SU-DHL-6 (cell line): Measurements from ENCODE around the gene LRP1B.

ENCODE experiments used
- H2AFZ ChIP-seq: fragments of 200-600 bp; sonication (generic); 2 replicates; pipeline ENCODE4 v1.6.1; 2014; ENCODE audit warnings: low read depth, mild to moderate bottlenecking, moderate library complexity, mixed read lengths, antibody characterized with exemption, low read length; ENCODE audit not compliant: severe bottlenecking
- H3F3A ChIP-seq: fragments of 200-600 bp; shearing (Covaris generic); 2 replicates; pipeline ENCODE4 v1.6.0; 2016; ENCODE audit warnings: antibody characterized with exemption, mild to moderate bottlenecking; ENCODE audit not compliant: insufficient read depth
- H3K27ac ChIP-seq: fragments of 200-600 bp; sonication (generic); 2 replicates; pipeline ENCODE4 v1.5.1; 2016; ENCODE audit warnings: low read depth, mild to moderate bottlenecking, low read length, moderate library complexity, mixed read lengths
- H3K27me3 ChIP-seq: fragments of 200-600 bp; sonication (generic), shearing (Covaris generic); 2 replicates; pipeline ENCODE4 v1.6.0; 2014; ENCODE audit warnings: mild to moderate bottlenecking, low read length
- H3K36me3 ChIP-seq: fragments of 200-600 bp; sonication (generic); 2 replicates; pipeline ENCODE4 v1.6.1; 2014; ENCODE audit warnings: mild to moderate bottlenecking, low read length, mixed read lengths
- H3K4me2 ChIP-seq: fragments of 300-600, 200-600 bp; shearing (Covaris generic), sonication (generic); 2 replicates; pipeline ENCODE4 v1.6.0; 2014; ENCODE audit warnings: low read length, low read depth, mild to moderate bottlenecking; ENCODE audit not compliant: poor library complexity, severe bottlenecking
- H3K4me3 ChIP-seq: fragments of 200-600 bp; sonication (generic); 2 replicates; pipeline ENCODE4 v1.5.1; 2014; ENCODE audit warnings: antibody characterized with exemption, low read length, mild to moderate bottlenecking, mixed read lengths; ENCODE audit not compliant: insufficient read depth, poor library complexity, severe bottlenecking
- H3K79me2 ChIP-seq: fragments of 200-600 bp; sonication (generic); 2 replicates; pipeline ENCODE4 v1.6.1; 2014; ENCODE audit warnings: mild to moderate bottlenecking, low read length, moderate library complexity; ENCODE audit not compliant: insufficient read depth
- H3K9ac ChIP-seq: fragments of 200-600 bp; sonication (generic); 2 replicates; pipeline ENCODE4 v1.7.0; 2014; ENCODE audit warnings: mild to moderate bottlenecking, low read length
- H3K9me2 ChIP-seq: fragments of 200-600 bp; sonication (generic); replicated peaks from 2 replicates; pipeline ENCODE4 v1.6.1; 2014; ENCODE audit warnings: low read length; ENCODE audit not compliant: insufficient read depth
- H3K9me3 ChIP-seq: fragments of 200-600 bp; sonication (generic); 2 replicates; pipeline ENCODE4 v1.6.1; 2014; ENCODE audit warnings: low read length, mixed read lengths; ENCODE audit not compliant: insufficient read depth
- H4K20me1 ChIP-seq: fragments of 200-600 bp; sonication (generic); 2 replicates; pipeline ENCODE4 v1.6.1; 2014; ENCODE audit warnings: low read depth, mild to moderate bottlenecking, antibody characterized with exemption, low read length, moderate library complexity, mixed read lengths
- EZH2phosphoT487 ChIP-seq: fragments of 200-600 bp; sonication (generic), shearing (Covaris generic); conservative IDR thresholded peaks from 2 replicates; pipeline ENCODE4 v1.6.1; 2018; ENCODE audit warnings: mild to moderate bottlenecking, antibody characterized with exemption, low read length, moderate library complexity, mixed read lengths
- TF ChIP-seq, protein P1 (sequence below): fragments of 200-600 bp; sonication (generic); IDR thresholded peaks from one replicate; pipeline ENCODE4 v1.5.1; 2017; ENCODE audit warnings: antibody characterized with exemption, mild to moderate bottlenecking, low read length, moderate library complexity; ENCODE audit not compliant: insufficient read depth, poor library complexity, severe bottlenecking

Gene LRP1B

DNA sequence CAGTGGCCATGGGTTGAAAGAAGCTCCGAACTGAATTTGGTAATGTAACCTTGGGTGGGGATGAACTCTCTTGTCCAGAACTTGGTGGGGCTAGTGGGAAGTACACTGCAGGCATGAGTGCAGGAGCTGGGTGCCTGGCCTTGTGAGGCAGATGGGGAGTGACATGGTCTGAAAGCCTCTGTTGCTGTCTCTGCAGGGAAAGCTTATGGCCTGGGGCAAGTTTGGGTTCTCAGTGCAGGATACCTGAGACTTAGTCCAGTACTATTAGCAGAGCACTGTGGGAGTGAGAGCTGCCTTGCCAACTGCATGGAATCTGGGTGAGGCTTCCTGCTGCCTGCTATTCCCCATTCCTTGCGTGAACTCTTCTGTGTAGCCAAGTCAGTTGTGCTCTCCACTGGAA, 1729.8 kb downstream of the LRP1B start:
- Histone ChIP-seq H3K9ac (no peak overlapping the region), H3K79me2 (no peaks in the 10 kb centered on the region)
- TF ChIP-seq, protein P1, sequence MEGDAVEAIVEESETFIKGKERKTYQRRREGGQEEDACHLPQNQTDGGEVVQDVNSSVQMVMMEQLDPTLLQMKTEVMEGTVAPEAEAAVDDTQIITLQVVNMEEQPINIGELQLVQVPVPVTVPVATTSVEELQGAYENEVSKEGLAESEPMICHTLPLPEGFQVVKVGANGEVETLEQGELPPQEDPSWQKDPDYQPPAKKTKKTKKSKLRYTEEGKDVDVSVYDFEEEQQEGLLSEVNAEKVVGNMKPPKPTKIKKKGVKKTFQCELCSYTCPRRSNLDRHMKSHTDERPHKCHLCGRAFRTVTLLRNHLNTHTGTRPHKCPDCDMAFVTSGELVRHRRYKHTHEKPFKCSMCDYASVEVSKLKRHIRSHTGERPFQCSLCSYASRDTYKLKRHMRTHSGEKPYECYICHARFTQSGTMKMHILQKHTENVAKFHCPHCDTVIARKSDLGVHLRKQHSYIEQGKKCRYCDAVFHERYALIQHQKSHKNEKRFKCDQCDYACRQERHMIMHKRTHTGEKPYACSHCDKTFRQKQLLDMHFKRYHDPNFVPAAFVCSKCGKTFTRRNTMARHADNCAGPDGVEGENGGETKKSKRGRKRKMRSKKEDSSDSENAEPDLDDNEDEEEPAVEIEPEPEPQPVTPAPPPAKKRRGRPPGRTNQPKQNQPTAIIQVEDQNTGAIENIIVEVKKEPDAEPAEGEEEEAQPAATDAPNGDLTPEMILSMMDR, result no peak
- TF ChIP-seq EZH2phosphoT487, result no peak

DNA sequence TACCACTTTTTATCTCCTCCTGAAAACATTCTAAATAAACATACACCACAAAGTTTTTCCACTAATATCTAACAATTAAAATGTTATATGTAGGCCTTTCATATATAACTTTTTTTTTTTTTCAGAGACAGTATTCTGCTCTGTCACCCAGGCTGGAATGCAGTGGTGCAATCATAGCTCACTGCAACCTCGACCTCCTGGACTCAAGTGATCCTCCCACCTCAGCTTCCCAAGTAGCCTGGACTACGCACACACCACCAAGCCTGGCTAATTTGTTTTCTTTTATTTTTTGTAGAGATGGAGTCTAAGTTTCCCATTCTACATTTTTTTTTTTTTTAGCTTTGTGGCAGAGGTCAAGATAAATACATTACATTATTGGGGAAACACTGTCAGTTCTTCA, 1738.0 kb downstream of the LRP1B start:
- Histone ChIP-seq H3K27me3 (no peaks in the 10 kb centered on the region), H3K9ac (no peak overlapping the region), H3F3A (no peaks in the 10 kb centered on the region), H3K79me2 (no peaks in the 10 kb centered on the region), H2AFZ (no peak overlapping the region), H3K27ac (no peak overlapping the region), H3K36me3 (no peaks in the 10 kb centered on the region), H3K4me2 (no peak overlapping the region), H3K9me3 (no peaks in the 10 kb centered on the region), H3K9me2 (no peaks in the 10 kb centered on the region), H3K4me3 (no peak overlapping the region), H4K20me1 (no peaks in the 10 kb centered on the region)
- TF ChIP-seq, protein P1, result no peak
- TF ChIP-seq EZH2phosphoT487, result no peak

More for the DNA sequence above, 1729.8 kb downstream of the LRP1B start:
- no peaks in the 10 kb centered on the region for H3K9me3 ChIP-seq
- H3K4me2 ChIP-seq, result no peak overlapping the region
- no peaks in the 10 kb centered on the region for H3K27me3 ChIP-seq
- H2AFZ ChIP-seq, result no peak overlapping the region
- H3K27ac ChIP-seq, result no peak overlapping the region
- H4K20me1 ChIP-seq, result no peaks in the 10 kb centered on the region
- no peaks in the 10 kb centered on the region for H3K36me3 ChIP-seq
- H3K4me3 ChIP-seq, result no peak overlapping the region
- H3K9me2 ChIP-seq, result no peaks in the 10 kb centered on the region
- H3F3A ChIP-seq, result no peaks in the 10 kb centered on the region

DNA sequence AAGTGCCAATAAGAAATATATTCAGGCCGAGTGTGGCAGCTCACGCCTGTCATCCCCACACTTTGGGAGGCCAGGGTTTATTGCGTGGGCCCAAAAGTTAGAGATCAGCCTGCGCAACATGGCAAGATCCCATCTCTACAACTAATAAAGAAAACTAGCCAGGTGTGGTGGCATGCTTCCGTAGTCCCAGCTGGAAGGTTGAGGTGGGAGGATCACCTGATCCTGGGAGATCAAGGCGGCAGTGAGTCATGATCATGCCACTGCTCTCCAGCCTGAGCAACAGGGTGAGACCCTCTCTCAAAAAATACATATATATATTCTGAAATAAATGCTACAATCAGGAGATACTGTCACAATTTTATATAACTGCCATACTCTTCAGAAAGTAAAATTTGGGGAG, 1745.9 kb downstream of the LRP1B start:
- Histone ChIP-seq H3K27me3 (no peaks in the 10 kb centered on the region), H3K79me2 (no peaks in the 10 kb centered on the region), H3K9me3 (no peaks in the 10 kb centered on the region), H2AFZ (no peak overlapping the region), H3K36me3 (no peaks in the 10 kb centered on the region), H3K4me2 (no peak overlapping the region), H3K4me3 (no peak overlapping the region), H3F3A (no peaks in the 10 kb centered on the region), H4K20me1 (no peaks in the 10 kb centered on the region), H3K9me2 (no peaks in the 10 kb centered on the region), H3K27ac (no peak overlapping the region), H3K9ac (no peak overlapping the region)
- no peak for TF ChIP-seq EZH2phosphoT487
- TF ChIP-seq, protein P1, result no peak

DNA sequence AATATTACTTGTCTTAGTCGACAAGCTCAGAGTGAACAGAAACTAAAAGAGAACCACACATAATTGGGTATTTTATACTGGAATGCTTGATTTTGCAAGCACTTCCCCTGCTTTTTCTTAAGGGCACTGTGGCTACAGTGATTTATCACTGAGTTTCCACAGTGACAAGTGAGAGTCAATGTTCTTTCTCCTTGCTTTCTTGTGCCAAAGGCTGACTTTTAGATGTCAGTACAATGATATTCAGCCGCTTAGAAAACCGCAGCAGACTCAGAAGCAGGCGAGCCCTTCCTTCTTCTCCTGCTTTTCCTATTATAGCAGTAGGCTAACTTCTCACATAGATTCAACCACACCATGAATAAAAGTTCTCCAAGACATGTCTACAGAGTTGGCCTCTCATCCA, 1747.0 kb downstream of the LRP1B start:
- H3K9me3 ChIP-seq, result no peaks in the 10 kb centered on the region
- no peaks in the 10 kb centered on the region for H3K79me2 ChIP-seq
- H3K4me2 ChIP-seq, result no peak overlapping the region
- H2AFZ ChIP-seq, result no peak overlapping the region
- no peaks in the 10 kb centered on the region for H3K36me3 ChIP-seq
- TF ChIP-seq EZH2phosphoT487, result no peak
- TF ChIP-seq, protein P1, result no peak
- H3K4me3 ChIP-seq, result no peak overlapping the region
- no peak overlapping the region for H3K9ac ChIP-seq
- no peaks in the 10 kb centered on the region for H3K9me2 ChIP-seq
- no peaks in the 10 kb centered on the region for H3K27me3 ChIP-seq
- H3K27ac ChIP-seq, result no peak overlapping the region
- H4K20me1 ChIP-seq, result no peaks in the 10 kb centered on the region
- H3F3A ChIP-seq, result no peaks in the 10 kb centered on the region
